A549 (cell line): ENCODE results near the gene ROR2. TPM values are rescaled to one million over a fixed set of nuclear protein-coding genes. Genes with fewer than 3 reads are reported as not detected.

Experiments
- ATAC-seq, 2 experiments: fragments of 200-7000 bp in 1 of 2; fragments of >200 bp in 1 of 2; cut with Nextera tagmentation in 1 of 2; cut with Tn5 transposase in 1 of 2; 3 replicates each; pipeline versions ENCODE4 v1.8.0 to v1.9.1; 2018 to 2020; ENCODE audit warnings: mild to moderate bottlenecking in 1 of 2, moderate library complexity in 1 of 2
- CTCF ChIA-PET: fragments of 300-600 bp; sonication (Branson Sonifier 250); formaldehyde crosslinking; extraction: SDS; loops from one replicate; lab custom pipeline; 2021; ENCODE audit warnings: antibody characterized with exemption, inconsistent platforms; lab: Yijun Ruan, JAX
- POLR2A ChIA-PET: fragments of 350-600 bp; formaldehyde crosslinking; extraction: SDS; loops from one replicate; lab custom pipeline; 2021; ENCODE audit warnings: antibody characterized with exemption, inconsistent platforms; lab: Yijun Ruan, JAX
- DNase-seq, 2 experiments: peaks; one replicate each; pipeline versions ENCODE4 v3.0.0 to v3.0.0-alpha.2; 2011 to 2016; ENCODE audit warnings: low read depth in 1 of 2, low spot score in 1 of 2
- FAIRE-seq: peaks from 2 replicates; lab custom pipeline; 2011; peaks lifted over from hg19 to GRCh38; lab: Jason Lieb, UNC
- H3K27ac ChIP-seq, 2 experiments: fragments of >200 bp; sonication (Bioruptor Twin); formaldehyde crosslinking; 3 replicates each; pipeline ENCODE4 v1.5.1; 2016 to 2017
- H3K4me1 ChIP-seq: fragments of >200 bp; sonication (Bioruptor Twin); formaldehyde crosslinking; 3 replicates; pipeline ENCODE4 v1.6.1; 2016
- H3K4me2 ChIP-seq: fragments of >200 bp; sonication (Bioruptor Twin); formaldehyde crosslinking; 3 replicates; pipeline ENCODE4 v1.6.1; 2016
- H3K4me3 ChIP-seq: fragments of >200 bp; sonication (Bioruptor Twin); formaldehyde crosslinking; 3 replicates; pipeline ENCODE4 v1.5.1; 2016
- H3K9me3 ChIP-seq: fragments of >200 bp; sonication (Bioruptor Twin); formaldehyde crosslinking; 3 replicates; pipeline ENCODE4 v1.6.1; 2016
- CHD2 ChIP-seq: fragments of 150-350 bp; IDR thresholded peaks from 2 replicates; pipeline ENCODE4 v1.6.1; 2014; ENCODE audit warnings: low read length; ENCODE audit not compliant: partially characterized antibody
- EHF ChIP-seq: fragments of 250-450 bp; sonication (Bioruptor Pico); IDR thresholded peaks from 2 replicates; pipeline ENCODE4 v1.5.0; 2020; ENCODE audit warnings: mild to moderate bottlenecking
- FOSB ChIP-seq: fragments of 250-450 bp; sonication (Bioruptor Pico); IDR thresholded peaks from 2 replicates; pipeline ENCODE4 v1.5.0; 2020; ENCODE audit warnings: mild to moderate bottlenecking, moderate library complexity
- GATA3 ChIP-seq: IDR thresholded peaks from 2 replicates; pipeline ENCODE4 v1.6.1; 2012; ENCODE audit warnings: borderline replicate concordance
- HOXA7 ChIP-seq: fragments of 250-450 bp; sonication (Bioruptor Pico); IDR thresholded peaks from 2 replicates; pipeline ENCODE4 v1.5.0; 2020; ENCODE audit warnings: mild to moderate bottlenecking, moderate library complexity
- JUN ChIP-seq, 2 experiments: fragments of >200 bp; sonication (Bioruptor Twin); formaldehyde crosslinking; IDR thresholded peaks; 2 replicates in 1 of 2; 3 replicates in 1 of 2; pipeline ENCODE4 v1.6.1; 2016 to 2017
- MAZ ChIP-seq: fragments of 150-350 bp; IDR thresholded peaks from 2 replicates; pipeline ENCODE4 v1.6.1; 2014; ENCODE audit warnings: antibody characterized with exemption, low read depth, low read length, borderline replicate concordance
- MYC ChIP-seq: IDR thresholded peaks from 2 replicates; pipeline ENCODE4 v1.6.1; 2012; ENCODE audit warnings: mild to moderate bottlenecking, inconsistent platforms, low read length, improper control_type of control experiment, borderline replicate concordance
- NR3C1 ChIP-seq: fragments of >200 bp; sonication (Bioruptor Twin); formaldehyde crosslinking; IDR thresholded peaks from 3 replicates; pipeline ENCODE4 v1.6.1; 2017
- POLR2A ChIP-seq: IDR thresholded peaks from 2 replicates; pipeline ENCODE4 v1.6.1; 2012; ENCODE audit warnings: mild to moderate bottlenecking, low read length
- RARB ChIP-seq: fragments of 250-450 bp; sonication (Bioruptor Pico); IDR thresholded peaks from 2 replicates; pipeline ENCODE4 v1.8.0; 2021; ENCODE audit warnings: mild to moderate bottlenecking, moderate library complexity
- RCOR1 ChIP-seq: fragments of 150-350 bp; IDR thresholded peaks from 2 replicates; pipeline ENCODE4 v1.6.1; 2014; ENCODE audit warnings: antibody characterized with exemption, low read length, low read depth
- RFX5 ChIP-seq: fragments of 450-650 bp; IDR thresholded peaks from 2 replicates; pipeline ENCODE4 v1.7.1; 2014; ENCODE audit warnings: antibody characterized with exemption, mild to moderate bottlenecking, moderate library complexity
- RNF2 ChIP-seq: fragments of 200-600 bp; sonication (generic); IDR thresholded peaks from 2 replicates; pipeline ENCODE4 v1.6.1; 2016; ENCODE audit warnings: low read depth, mild to moderate bottlenecking, antibody characterized with exemption, moderate library complexity, borderline replicate concordance
- SMC3 ChIP-seq: fragments of >200 bp; sonication (Bioruptor Twin); formaldehyde crosslinking; IDR thresholded peaks from 3 replicates; pipeline ENCODE4 v1.6.1; 2018; ENCODE audit warnings: inconsistent platforms
- ZFP36 ChIP-seq: fragments of 450-650 bp; IDR thresholded peaks from 2 replicates; pipeline ENCODE4 v1.6.1; 2014; ENCODE audit warnings: borderline replicate concordance; ENCODE audit not compliant: partially characterized antibody
- WGBS: methylation state at CpG from one replicate; pipeline ENCODE4 v1.1.6; 2017; ENCODE audit errors: missing lambda C conversion rate; 5-methylcytosine and 5-hydroxymethylcytosine counted together
- polyA plus RNA-seq, 4 experiments: library from polyadenylated mRNA; depleted of rRNA in 3 of 4; stranded (reverse); fragments of >200 nt; fragmentation: RNase III in 1 of 4; extraction: RNeasy Plus Mini Kit Qiagen cat#74134 plus additional on column Dnase treatment in 1 of 4; gene quantifications; 2 replicates in 3 of 4; 3 replicates in 1 of 4; pipeline ENCODE4 v1.2.3, GENCODE V29; 2011 to 2017
- TF ChIP-seq, protein P1 (sequence below): fragments of 150-350 bp; IDR thresholded peaks from 2 replicates; pipeline ENCODE4 v1.6.1; 2014; ENCODE audit warnings: low read depth, mild to moderate bottlenecking, low read length
- TF ChIP-seq, protein P2 (sequence below): IDR thresholded peaks from 2 replicates; pipeline ENCODE4 v1.6.1; 2012
- TF ChIP-seq, protein P3 (sequence below): fragments of 250-450 bp; sonication (Bioruptor Pico); IDR thresholded peaks from 2 replicates; pipeline ENCODE4 v1.5.0; 2021; ENCODE audit warnings: mild to moderate bottlenecking, moderate library complexity, borderline replicate concordance
- TF ChIP-seq, protein P4 (sequence below): fragments of >200 bp; sonication (Bioruptor Twin); formaldehyde crosslinking; IDR thresholded peaks from 3 replicates; pipeline ENCODE4 v1.6.1; 2016

Gene ROR2
- polyA plus RNA-seq, 2 of the 4 experiments (the other 2 are of a cell fraction) = 0.12 to 0.53 TPM

DNA sequence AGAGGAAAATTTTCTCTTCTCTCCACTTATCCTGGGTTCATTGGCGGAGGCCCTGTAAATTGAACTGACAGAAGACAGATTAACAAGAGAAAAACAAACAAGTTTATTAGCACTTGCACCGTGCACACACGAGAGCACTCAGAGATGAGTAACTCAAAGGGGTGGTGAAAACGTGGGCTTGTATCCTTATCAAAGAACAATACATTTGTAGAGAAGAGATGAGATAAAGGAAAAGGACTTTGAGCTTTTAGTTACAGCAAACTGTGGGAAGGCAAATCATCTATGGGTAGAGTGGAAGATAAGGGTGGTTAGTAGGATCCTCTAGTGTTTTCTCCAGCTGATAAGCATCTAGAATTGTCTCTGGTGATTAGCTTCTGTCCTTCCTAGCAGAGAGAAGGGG is 44.4 kb upstream of the ROR2 start:
- Histone ChIP-seq H3K4me3 (no peak overlapping the region), H3K4me2 (no peak overlapping the region), H3K9me3 (no peaks in the 10 kb centered on the region), H3K4me1 (peaks cover 7% of the 10 kb centered on the region; the same call in 2 of the 3 replicates), H3K27ac (no peak overlapping the region)
- peak in 1 of 2 experiments; percentile 8 for DNase-seq
- 12% methylated on average over 4 of the region's 4 CpGs for WGBS
- TF ChIP-seq RCOR1 (no peak), JUN (IDR thresholded peaks at IDR 0.05) (no peak), FOSB (CRISPR knock-in tag) (no peak), GATA3 (no peak), EHF (CRISPR knock-in tag) (no peak), RNF2 (no peak), MYC (no peak), CHD2 (no peak), HOXA7 (no peak), ZFP36 (no peak)
- TF ChIP-seq, protein P1, sequence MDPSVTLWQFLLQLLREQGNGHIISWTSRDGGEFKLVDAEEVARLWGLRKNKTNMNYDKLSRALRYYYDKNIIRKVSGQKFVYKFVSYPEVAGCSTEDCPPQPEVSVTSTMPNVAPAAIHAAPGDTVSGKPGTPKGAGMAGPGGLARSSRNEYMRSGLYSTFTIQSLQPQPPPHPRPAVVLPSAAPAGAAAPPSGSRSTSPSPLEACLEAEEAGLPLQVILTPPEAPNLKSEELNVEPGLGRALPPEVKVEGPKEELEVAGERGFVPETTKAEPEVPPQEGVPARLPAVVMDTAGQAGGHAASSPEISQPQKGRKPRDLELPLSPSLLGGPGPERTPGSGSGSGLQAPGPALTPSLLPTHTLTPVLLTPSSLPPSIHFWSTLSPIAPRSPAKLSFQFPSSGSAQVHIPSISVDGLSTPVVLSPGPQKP = no peak
- TF ChIP-seq, protein P2, sequence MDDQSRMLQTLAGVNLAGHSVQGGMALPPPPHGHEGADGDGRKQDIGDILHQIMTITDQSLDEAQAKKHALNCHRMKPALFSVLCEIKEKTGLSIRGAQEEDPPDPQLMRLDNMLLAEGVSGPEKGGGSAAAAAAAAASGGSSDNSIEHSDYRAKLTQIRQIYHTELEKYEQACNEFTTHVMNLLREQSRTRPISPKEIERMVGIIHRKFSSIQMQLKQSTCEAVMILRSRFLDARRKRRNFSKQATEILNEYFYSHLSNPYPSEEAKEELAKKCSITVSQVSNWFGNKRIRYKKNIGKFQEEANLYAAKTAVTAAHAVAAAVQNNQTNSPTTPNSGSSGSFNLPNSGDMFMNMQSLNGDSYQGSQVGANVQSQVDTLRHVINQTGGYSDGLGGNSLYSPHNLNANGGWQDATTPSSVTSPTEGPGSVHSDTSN = no peak
- ATAC-seq = peak in 1 of 2 experiments; percentile 42; a peak in 3 of 6 replicates
- ChIA-PET POLR2A (no interaction called here), CTCF (no interaction called here)
- FAIRE-seq = no peak

DNA sequence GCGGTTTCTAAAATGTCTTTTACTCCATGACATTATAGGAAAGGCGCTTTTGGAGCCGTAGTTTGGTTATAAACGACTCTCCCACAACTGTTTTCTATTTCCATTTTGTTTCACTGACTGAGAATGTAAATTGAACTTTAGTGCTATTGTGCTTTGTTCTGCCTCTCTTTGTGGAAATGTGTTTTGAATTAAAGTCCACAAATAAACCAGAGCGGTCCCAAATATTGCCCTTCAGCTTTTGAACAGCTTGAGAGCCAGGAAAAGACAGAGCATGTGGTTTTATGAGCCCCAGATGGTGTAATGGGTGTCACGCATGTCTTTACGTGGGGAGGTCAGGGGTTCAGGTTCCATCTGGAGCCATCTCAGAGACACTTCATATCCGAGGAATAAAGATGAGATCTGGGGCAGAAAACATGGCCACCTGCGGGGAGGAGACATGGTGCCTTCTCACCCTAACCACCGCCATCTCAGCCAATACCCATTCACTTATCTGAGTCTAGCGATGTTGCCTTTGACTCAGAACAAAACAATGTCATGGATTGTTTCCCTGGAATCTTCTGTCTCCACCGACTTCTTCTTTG is 42.5 kb upstream of the ROR2 start:
- Histone ChIP-seq H3K27ac (no peak overlapping the region), H3K4me3 (no peak overlapping the region), H3K9me3 (no peaks in the 10 kb centered on the region), H3K4me1 (peaks cover 7% of the 10 kb centered on the region; the same call in 2 of the 3 replicates), H3K4me2 (no peak overlapping the region)
- ChIA-PET POLR2A (interaction anchor here (0.7 kb wide), 1 partner anchor 111 kb away, joined by 3 read pairs; no protein-coding TSS in a partner anchor), CTCF (interaction anchor here (1.5 to 2.6 kb wide), 2 partner anchors 11 to 38 kb away, joined by 3 to 7 read pairs; no protein-coding TSS in a partner anchor)
- TF ChIP-seq POLR2A (no peak), RCOR1 (no peak), NR3C1 (no peak), RARB (no peak), MAZ (no peak), SMC3 (no peak), RFX5 (no peak)
- TF ChIP-seq, protein P3, sequence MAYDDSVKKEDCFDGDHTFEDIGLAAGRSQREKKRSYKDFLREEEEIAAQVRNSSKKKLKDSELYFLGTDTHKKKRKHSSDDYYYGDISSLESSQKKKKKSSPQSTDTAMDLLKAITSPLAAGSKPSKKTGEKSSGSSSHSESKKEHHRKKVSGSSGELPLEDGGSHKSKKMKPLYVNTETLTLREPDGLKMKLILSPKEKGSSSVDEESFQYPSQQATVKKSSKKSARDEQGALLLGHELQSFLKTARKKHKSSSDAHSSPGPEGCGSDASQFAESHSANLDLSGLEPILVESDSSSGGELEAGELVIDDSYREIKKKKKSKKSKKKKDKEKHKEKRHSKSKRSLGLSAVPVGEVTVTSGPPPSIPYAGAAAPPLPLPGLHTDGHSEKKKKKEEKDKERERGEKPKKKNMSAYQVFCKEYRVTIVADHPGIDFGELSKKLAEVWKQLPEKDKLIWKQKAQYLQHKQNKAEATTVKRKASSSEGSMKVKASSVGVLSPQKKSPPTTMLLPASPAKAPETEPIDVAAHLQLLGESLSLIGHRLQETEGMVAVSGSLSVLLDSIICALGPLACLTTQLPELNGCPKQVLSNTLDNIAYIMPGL (CRISPR knock-in tag) = no peak
- TF ChIP-seq, protein P4, sequence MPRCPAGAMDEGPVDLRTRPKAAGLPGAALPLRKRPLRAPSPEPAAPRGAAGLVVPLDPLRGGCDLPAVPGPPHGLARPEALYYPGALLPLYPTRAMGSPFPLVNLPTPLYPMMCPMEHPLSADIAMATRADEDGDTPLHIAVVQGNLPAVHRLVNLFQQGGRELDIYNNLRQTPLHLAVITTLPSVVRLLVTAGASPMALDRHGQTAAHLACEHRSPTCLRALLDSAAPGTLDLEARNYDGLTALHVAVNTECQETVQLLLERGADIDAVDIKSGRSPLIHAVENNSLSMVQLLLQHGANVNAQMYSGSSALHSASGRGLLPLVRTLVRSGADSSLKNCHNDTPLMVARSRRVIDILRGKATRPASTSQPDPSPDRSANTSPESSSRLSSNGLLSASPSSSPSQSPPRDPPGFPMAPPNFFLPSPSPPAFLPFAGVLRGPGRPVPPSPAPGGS = no peak
- FAIRE-seq (no peak), ATAC-seq (0 out of 6 replicates have a peak, but pooled peaks of 1 of the 2 experiments have one; percentile 30), DNase-seq (peak in 1 of 2 experiments; percentile 12)
- WGBS = 34% methylated on average over 12 of the region's 12 CpGs
